HG03354 (cell line): ENCODE data around the gene HOXB9.

ENCODE experiments used
- ATAC-seq: cut with Tn5 transposase; IDR thresholded peaks from one replicate; pipeline ENCODE4 v1.9.1; 2021; ENCODE audit warnings: mild to moderate bottlenecking; ENCODE audit not compliant: unreplicated experiment, poor library complexity, severe bottlenecking

Gene HOXB9

GRCh38 chr17:48612854-48613691, 13.1 kb downstream of the HOXB9 start:
- peak; percentile 54 for ATAC-seq

- no peak for ATAC-seq
Measured at GRCh38 chr17:48612456-48612853, 13.7 kb downstream of the HOXB9 start.

- ATAC-seq = no peak
Measured at GRCh38 chr17:48611681-48612455, 14.3 kb downstream of the HOXB9 start.

GRCh38 chr17:48611213-48611612, 14.9 kb downstream of the HOXB9 start:
- ATAC-seq = peak; percentile 10

- ATAC-seq = peak; percentile 49
Measured at GRCh38 chr17:48610282-48611211, 15.6 kb downstream of the HOXB9 start, which contains the start of gene HOXB7. HOXB7 (minus strand) TSS chr17:48611017; CDS start chr17:48610918, 99 bp downstream.

GRCh38 chr17:48609759-48610281, 16.3 kb downstream of the HOXB9 start:
- no peak for ATAC-seq

- no peak for ATAC-seq
Measured at GRCh38 chr17:48609033-48609432, 17.1 kb downstream of the HOXB9 start.

GRCh38 chr17:48608494-48608834, 17.7 kb downstream of the HOXB9 start:
- no peak for ATAC-seq

GRCh38 chr17:48606892-48607614, 19.1 kb downstream of the HOXB9 start:
- ATAC-seq = no peak

- no peak for ATAC-seq
Measured at GRCh38 chr17:48605991-48606891, 19.9 kb downstream of the HOXB9 start.

GRCh38 chr17:48605409-48605919, 20.7 kb downstream of the HOXB9 start:
- ATAC-seq = no peak

GRCh38 chr17:48604770-48605329, 21.3 kb downstream of the HOXB9 start, which contains the start of gene HOXB6:
HOXB6 (minus strand) TSS chr17:48604986; CDS start chr17:48598150, 6,836 bp downstream.
- no peak for ATAC-seq

- ATAC-seq = no peak
Measured at GRCh38 chr17:48603959-48604769, 22.0 kb downstream of the HOXB9 start.

- ATAC-seq = no peak
Measured at GRCh38 chr17:48601539-48602425, 24.4 kb downstream of the HOXB9 start.

- no peak for ATAC-seq
Measured at GRCh38 chr17:48601207-48601538, 25.0 kb downstream of the HOXB9 start.
